HepG2 (cell line): ENCODE measurements around the gene HHIPL1. TPM values are rescaled to one million over a fixed set of nuclear protein-coding genes. Genes with fewer than 3 reads are reported as not detected.

Experiments used
- ATAD3A ChIP-seq: sonication (generic); formaldehyde crosslinking; IDR thresholded peaks from 2 replicates; pipeline ENCODE4 v1.4.0; 2020; ENCODE audit warnings: missing genetic modification reagents
- ATF7 ChIP-seq, 2 experiments: fragments of 450-650 bp in 1 of 2; sonication (generic) in 1 of 2; formaldehyde crosslinking in 1 of 2; IDR thresholded peaks; 2 replicates each; pipeline versions ENCODE4 v1.4.0 to v1.6.1; 2016 to 2020; ENCODE audit warnings: antibody characterized with exemption in 1 of 2, mild to moderate bottlenecking in 1 of 2, missing genetic modification reagents in 1 of 2
- BCL6 ChIP-seq: IDR thresholded peaks from 2 replicates; pipeline ENCODE4 v1.6.1; 2016; ENCODE audit warnings: missing genetic modification reagents, missing compliant biosample characterization
- DBP ChIP-seq: sonication (generic); formaldehyde crosslinking; IDR thresholded peaks from 2 replicates; pipeline ENCODE4 v1.4.0; 2020; ENCODE audit warnings: missing genetic modification reagents; ENCODE audit errors: not compliant biosample characterization
- DPF2 ChIP-seq: sonication (generic); formaldehyde crosslinking; IDR thresholded peaks from 2 replicates; pipeline ENCODE4 v1.4.0; 2020; ENCODE audit warnings: mild to moderate bottlenecking, low read depth, missing genetic modification reagents, borderline replicate concordance
- EHMT2 ChIP-seq: fragments of 200-600 bp; sonication (generic); IDR thresholded peaks from 2 replicates; pipeline ENCODE4 v1.7.0; 2017; ENCODE audit warnings: antibody characterized with exemption, low read depth, low read length, borderline replicate concordance
- HNRNPUL1 ChIP-seq: fragments of 200-400 bp; formaldehyde crosslinking; IDR thresholded peaks from 2 replicates; pipeline ENCODE4 v1.6.1; 2017; ENCODE audit warnings: low read depth, mild to moderate bottlenecking, low read length, moderate library complexity
- KDM5A ChIP-seq: fragments of 200-600 bp; sonication (generic); IDR thresholded peaks from 2 replicates; pipeline ENCODE4 v1.7.0; 2018; ENCODE audit warnings: antibody characterized with exemption, mild to moderate bottlenecking, low read length, borderline replicate concordance
- KLF13 ChIP-seq: sonication (generic); formaldehyde crosslinking; IDR thresholded peaks from 2 replicates; pipeline ENCODE4 v1.4.0; 2020; ENCODE audit warnings: mild to moderate bottlenecking, missing genetic modification reagents
- MEIS2 ChIP-seq: sonication (generic); formaldehyde crosslinking; IDR thresholded peaks from 2 replicates; pipeline ENCODE4 v1.9.0; 2021; ENCODE audit warnings: mild to moderate bottlenecking, missing genetic modification reagents
- MYC ChIP-seq: sonication (generic); formaldehyde crosslinking; IDR thresholded peaks from 2 replicates; pipeline ENCODE4 v1.9.0; 2021; ENCODE audit warnings: missing genetic modification reagents, borderline replicate concordance
- RBFOX2 ChIP-seq: fragments of 200-400 bp; formaldehyde crosslinking; IDR thresholded peaks from 2 replicates; pipeline ENCODE4 v1.6.1; 2017; ENCODE audit warnings: low read depth, mild to moderate bottlenecking, low read length
- SP140L ChIP-seq: sonication (generic); formaldehyde crosslinking; IDR thresholded peaks from 2 replicates; pipeline ENCODE4 v1.4.0; 2020; ENCODE audit warnings: missing genetic modification reagents, borderline replicate concordance
- ZFP36 ChIP-seq: fragments of 150-350 bp; IDR thresholded peaks from 2 replicates; pipeline ENCODE4 v1.6.1; 2018; ENCODE audit warnings: borderline replicate concordance, low read length, low read depth; ENCODE audit not compliant: partially characterized antibody
- ZGPAT ChIP-seq: IDR thresholded peaks from 2 replicates; pipeline ENCODE4 v1.6.1; 2016; ENCODE audit warnings: mild to moderate bottlenecking
- ZNF280D ChIP-seq: sonication (generic); formaldehyde crosslinking; IDR thresholded peaks from 2 replicates; pipeline ENCODE4 v1.5.1; 2020; ENCODE audit warnings: mild to moderate bottlenecking, missing genetic modification reagents
- ZNF646 ChIP-seq: sonication (generic); formaldehyde crosslinking; IDR thresholded peaks from 2 replicates; pipeline ENCODE4 v1.9.0; 2021; ENCODE audit warnings: mild to moderate bottlenecking, missing genetic modification reagents
- ZNF674 ChIP-seq: sonication (generic); formaldehyde crosslinking; IDR thresholded peaks from 2 replicates; pipeline ENCODE4 v1.5.0; 2020; ENCODE audit warnings: low read depth, mild to moderate bottlenecking, missing genetic modification reagents
- ZNF724P ChIP-seq: sonication (generic); formaldehyde crosslinking; IDR thresholded peaks from 2 replicates; pipeline ENCODE4 v1.8.0; 2022; ENCODE audit warnings: missing genetic modification reagents, borderline replicate concordance
- polyA plus RNA-seq, 8 experiments: library from polyadenylated mRNA; depleted of rRNA in 3 of 8; stranded (reverse) in 7 of 8; unstranded in 1 of 8; fragments of >200 nt; fragmentation: Illumina TruSeq in 4 of 8; extraction: Trizol in 4 of 8; gene quantifications; 2 replicates each; pipeline versions ENCODE4 v1.2.1 to v1.2.3, GENCODE V29; 2011 to 2016; ENCODE audit warnings: low read depth in 4 of 8, missing spikeins in 1 of 8, mixed read lengths in 1 of 8; ENCODE audit not compliant: insufficient read depth in 1 of 8
- total RNA-seq, 5 experiments: library from RNA; depleted of rRNA; stranded (reverse); fragments of >200 nt; fragmentation: Illumina TruSeq; extraction: Trizol; gene quantifications; 2 replicates each; pipeline ENCODE4 v1.2.3, GENCODE V29; 2016; ENCODE audit warnings: low read depth in 1 of 5

HHIPL1 gene
- total and polyA plus RNA-seq, 2 of the 13 experiments (the other 11 are each of a cell fraction or from before 2014, with no cell fraction given): not detected

GRCh38 chr14:99649643-99650042 is 4.7 kb downstream of the HHIPL1 start (continued):
- TF ChIP-seq EHMT2: no peak
- no peak for TF ChIP-seq RBFOX2
- peak; percentile 52; the same call in 1 of the 2 replicates for TF ChIP-seq BCL6 (CRISPR knock-in tag)
- no peak for TF ChIP-seq DBP (CRISPR knock-in tag)
- peak; percentile 81 for TF ChIP-seq MYC (CRISPR knock-in tag)
- TF ChIP-seq ZNF646: no peak
- no peak for TF ChIP-seq ZFP36
- TF ChIP-seq ATAD3A (CRISPR knock-in tag): no peak
- TF ChIP-seq SP140L (CRISPR knock-in tag): no peak
- TF ChIP-seq DPF2 (CRISPR knock-in tag): no peak
- no peak for TF ChIP-seq ATF7 (IDR thresholded peaks at IDR 0.05)
- TF ChIP-seq ATF7 (CRISPR knock-in tag; IDR thresholded peaks at IDR 0.05): no peak
- TF ChIP-seq KDM5A: no peak
- no peak for TF ChIP-seq ZNF674
- no peak for TF ChIP-seq ZNF724P (CRISPR knock-in tag)
- peak; percentile 73 for TF ChIP-seq MEIS2 (CRISPR knock-in tag)
- TF ChIP-seq KLF13 (CRISPR knock-in tag): no peak
- TF ChIP-seq HNRNPUL1: no peak
- TF ChIP-seq ZGPAT (CRISPR knock-in tag): no peak
- no peak; the same call in 1 of the 2 replicates for TF ChIP-seq ZNF280D (CRISPR knock-in tag)
